ENCODE data around the gene ROBO1.

ROBO1 gene

DNA sequence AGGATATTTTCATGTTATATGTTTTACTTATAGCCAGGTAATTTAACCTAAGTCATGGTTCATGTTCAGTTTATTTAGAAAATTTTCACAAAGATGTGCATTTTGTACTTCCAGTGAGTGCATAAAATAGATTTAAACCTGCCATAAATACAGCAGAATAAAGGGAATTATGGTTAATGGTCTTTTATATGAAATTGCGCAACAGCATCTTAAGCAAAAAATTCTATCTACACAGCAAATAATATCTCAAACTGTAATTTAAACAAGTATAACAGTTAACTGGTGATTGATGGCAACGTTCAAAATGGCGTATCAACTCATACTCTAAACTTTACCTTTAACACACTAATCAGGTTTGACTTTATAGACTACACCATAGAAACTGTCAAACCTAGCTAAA, 97.6 kb downstream of the ROBO1 start:
- no peak for DNase-seq (ENCODE audit: low spot score)

DNA sequence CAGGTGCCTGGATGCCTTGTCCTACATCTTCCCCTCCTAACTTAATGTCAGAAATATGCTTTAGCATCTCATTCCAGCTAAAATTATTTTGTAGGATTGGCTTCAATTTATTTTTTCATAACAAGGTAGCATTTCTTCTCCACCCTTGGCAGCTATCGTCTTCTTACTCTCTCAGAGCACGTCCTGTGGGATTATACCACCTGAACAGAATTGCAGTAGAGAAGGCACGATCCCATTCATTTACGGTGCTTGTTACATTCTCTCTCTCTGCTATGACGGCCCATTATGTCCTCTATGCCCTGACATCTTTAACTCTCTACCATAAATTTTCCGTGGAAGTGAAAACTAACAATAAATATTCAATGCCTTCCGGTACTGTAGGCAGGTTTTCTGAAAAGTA, 103.3 kb downstream of the ROBO1 start:
- DNase-seq (ENCODE audit: low spot score): no peak

DNA sequence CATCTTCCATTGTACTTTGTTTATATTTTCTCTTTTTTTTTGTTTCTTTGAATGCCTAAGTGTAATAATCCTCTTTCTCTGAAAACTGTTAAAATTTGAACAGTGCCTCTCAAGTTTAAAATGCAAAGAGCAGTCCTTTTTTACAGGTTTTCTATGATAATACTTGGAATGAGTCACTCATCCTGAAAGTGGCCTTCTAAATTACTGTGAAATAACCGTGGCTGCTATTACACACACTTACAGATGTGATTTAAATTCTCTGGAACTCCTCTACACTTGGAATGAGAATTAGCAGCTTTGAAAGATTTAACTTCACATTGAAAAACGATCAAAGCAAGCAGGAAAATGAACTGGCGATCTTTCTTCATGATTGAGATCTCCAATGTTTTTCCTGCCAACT, 105.9 kb downstream of the ROBO1 start:
- no peak for DNase-seq (ENCODE audit: low spot score)

DNA sequence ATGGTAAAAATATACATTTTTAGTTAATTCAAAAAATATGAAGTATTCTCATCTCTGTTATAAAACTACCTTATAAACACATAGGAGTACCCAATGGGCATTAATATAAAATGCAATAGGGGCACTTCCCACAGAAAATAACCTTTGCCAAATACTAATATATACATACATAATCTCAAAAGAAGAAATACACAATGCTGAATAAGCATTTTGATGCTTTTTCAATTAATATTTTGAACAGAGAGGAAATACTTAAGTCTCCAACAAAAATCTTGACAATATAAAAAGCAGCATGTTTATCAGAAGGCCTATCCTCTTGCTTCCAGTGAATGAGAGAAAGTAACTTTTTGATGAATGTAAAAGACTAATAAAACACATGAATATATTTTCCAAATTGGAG, 110.7 kb downstream of the ROBO1 start:
- DNase-seq (ENCODE audit: low spot score): no peak

DNA sequence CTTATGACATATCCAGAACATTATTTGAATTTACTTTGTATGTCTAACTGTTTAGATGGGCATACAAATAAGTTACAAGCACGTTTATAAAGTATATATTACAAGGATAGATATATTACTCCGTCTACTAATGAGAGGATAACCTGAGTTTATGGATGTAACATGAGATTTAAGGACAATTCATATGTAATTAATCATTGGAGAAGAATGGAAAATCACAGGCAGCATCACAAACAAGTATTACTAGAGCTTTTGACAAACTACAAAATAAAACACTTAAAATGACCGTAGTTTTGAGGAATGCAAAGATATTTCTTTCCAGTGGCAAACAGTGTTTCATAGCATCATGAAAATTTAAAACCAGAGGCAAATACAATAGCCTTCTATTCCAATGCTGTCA, 113.8 kb downstream of the ROBO1 start:
- no peak for DNase-seq (ENCODE audit: low spot score)

DNA sequence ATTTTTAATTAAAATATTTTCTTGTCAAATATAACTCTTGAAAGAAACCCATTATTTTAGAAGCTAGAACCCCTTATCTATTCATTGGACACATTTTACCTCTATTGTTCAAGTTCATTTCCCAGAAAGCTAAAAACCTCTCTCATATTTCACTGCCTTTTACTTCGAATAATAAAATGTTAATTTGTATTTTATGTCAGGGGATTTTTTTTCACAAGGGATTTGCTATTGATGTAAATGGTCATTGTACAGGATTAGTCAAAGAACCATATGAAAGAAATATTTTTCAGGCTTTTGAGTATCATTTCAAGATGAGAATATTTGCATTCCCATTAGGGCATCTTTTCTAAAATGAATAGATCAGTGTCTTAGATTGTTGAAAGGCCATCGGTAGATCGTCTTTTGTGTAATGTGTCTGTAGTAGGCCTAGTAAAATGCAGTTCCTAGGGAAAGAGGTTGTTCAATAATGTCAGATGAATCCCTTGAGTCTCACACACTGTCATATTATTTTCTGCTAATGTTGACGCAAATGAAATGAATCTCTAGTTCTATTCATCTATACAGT, 114.5 kb downstream of the ROBO1 start:
- no peak for DNase-seq (ENCODE audit: low spot score)

- DNase-seq (ENCODE audit: low spot score): no peak
These were observed 116.2 kb downstream of the ROBO1 start for GRCh38 chr3:79651536-79652065.

DNA sequence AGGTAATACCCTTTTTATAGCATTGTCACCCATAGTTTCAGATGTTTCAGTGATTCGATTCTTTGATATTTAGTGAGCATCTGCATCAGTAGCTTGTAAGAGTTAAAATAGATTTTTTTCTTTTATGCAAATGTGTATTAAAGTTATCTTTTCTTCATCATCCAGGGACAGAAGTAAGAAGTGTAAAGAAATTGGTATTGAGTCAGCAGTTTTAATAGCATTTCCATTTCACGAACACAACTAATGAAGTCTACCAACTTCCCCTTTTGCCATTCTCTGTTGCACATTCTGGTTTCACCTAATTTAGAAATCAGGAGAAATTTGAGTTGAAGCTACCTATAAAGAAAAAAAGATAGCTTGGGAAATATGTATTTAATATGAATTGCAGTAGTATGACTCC, 127.9 kb downstream of the ROBO1 start:
- DNase-seq (ENCODE audit: low spot score): no peak

- no peak for DNase-seq (ENCODE audit: low spot score)
These were observed 131.4 kb downstream of the ROBO1 start for GRCh38 chr3:79636372-79636771.

GRCh38 chr3:79632842-79633241, 135.0 kb downstream of the ROBO1 start:
- no peak for DNase-seq (ENCODE audit: low spot score)

GRCh38 chr3:79618883-79619282, 148.9 kb downstream of the ROBO1 start:
- no peak for DNase-seq (ENCODE audit: low spot score)

DNA sequence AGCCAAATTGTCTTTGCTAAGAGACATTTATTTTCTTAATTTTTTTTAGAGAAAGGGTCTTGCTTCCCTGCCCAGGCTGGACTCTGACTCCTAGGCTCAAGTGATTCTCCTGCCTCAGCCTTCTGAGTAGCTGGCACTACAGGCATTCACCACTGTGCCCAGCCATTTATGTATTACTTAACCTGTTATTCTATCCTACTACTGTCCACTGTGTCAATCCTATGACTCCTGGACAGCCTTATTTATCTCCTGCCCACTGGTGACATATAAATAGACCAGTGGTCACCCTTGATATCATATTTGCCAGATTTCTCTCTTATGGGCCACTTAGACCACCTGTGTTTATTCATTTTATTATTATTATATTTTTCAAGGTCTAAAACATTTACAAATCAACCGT, 161.4 kb downstream of the ROBO1 start:
- no peak for DNase-seq (ENCODE audit: low spot score)

- no peak for DNase-seq (ENCODE audit: low spot score)
These were observed 163.1 kb downstream of the ROBO1 start for GRCh38 chr3:79604681-79605080.

DNA sequence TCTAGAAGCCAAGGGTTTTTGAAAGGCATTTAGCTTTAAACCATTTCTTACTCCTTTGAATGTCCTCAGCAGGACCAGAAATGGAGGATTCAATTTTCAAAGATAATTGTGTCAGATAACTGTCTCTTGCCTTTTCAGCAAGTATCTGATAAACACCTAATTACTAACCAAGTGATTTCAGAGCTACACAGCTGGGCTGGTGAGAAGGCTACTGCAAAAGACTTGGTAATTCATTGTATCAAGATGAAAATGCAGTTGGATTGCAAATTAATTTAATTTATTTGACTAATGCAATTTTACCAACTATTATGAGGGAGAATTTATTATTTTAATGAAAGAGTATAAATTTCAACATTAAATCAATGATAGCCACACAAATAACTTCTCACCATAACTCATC, 165.4 kb downstream of the ROBO1 start:
- no peak for DNase-seq (ENCODE audit: low spot score)

- DNase-seq (ENCODE audit: low spot score): no peak
These were observed 169.2 kb downstream of the ROBO1 start for GRCh38 chr3:79598594-79598993.

DNA sequence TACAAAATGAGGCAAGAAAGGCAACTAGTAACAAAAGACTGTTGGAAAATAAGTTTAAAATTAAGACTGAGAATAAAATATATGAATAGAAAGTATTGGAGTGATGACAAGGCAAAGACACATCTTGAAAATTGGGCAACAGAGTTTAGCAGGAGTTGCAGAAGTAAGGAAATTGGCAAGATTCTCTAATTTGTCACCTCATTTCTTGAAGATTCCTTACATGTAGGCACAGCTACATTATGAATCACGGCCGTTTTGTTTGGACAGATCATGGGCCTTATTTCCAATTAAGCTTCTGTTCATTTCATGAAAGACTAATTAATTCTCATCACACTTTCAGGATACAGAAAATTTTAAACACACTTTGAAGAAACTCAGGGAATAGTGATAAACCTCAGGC, 170.1 kb downstream of the ROBO1 start:
- DNase-seq (ENCODE audit: low spot score): no peak

GRCh38 chr3:79587150-79587549, 180.6 kb downstream of the ROBO1 start:
- DNase-seq (ENCODE audit: low spot score): no peak

GRCh38 chr3:79586232-79586631, 181.6 kb downstream of the ROBO1 start:
- no peak for DNase-seq (ENCODE audit: low spot score)

DNA sequence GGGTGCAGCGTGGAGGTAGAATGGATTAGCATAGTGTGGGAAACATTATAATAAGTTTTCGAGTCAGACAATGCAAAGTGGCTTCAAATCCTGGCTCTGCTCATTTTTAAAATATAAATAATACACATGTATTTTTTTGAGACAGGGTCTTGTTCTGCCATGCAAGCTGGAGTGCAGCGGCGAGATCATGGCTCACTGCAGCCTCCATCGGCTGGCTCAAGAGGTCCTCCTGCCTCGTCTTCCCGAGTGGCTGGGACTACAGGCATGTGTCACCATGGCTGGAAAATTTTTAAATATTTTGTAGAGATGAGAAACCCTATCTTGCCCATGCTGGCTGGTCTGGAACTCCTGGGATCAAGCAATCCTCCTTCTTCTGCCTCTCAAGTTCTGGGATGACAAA, 194.9 kb downstream of the ROBO1 start:
- no peak for DNase-seq (ENCODE audit: low spot score)

- no peak for DNase-seq (ENCODE audit: low spot score)
These were observed 198.9 kb downstream of the ROBO1 start for GRCh38 chr3:79568938-79569337.

DNA sequence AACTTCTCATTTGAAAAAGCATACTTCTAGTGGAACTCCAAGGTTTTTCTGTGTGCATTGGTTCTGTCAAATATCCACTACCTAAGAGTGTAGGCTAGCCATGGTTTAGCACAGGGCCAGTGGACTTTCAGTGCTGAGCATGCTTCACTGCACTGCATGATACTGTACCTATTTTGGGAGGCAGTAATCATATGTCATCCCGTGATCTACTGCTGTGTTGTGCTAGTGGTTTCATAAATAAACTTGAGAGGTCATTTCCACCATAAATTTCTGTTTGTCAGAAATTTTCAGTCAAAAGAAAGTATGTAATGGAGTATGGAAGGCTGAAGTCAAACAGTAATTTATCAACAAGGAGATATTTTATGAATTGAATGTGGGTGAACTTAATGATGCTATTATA, 203.6 kb downstream of the ROBO1 start:
- DNase-seq (ENCODE audit: low spot score): no peak

DNA sequence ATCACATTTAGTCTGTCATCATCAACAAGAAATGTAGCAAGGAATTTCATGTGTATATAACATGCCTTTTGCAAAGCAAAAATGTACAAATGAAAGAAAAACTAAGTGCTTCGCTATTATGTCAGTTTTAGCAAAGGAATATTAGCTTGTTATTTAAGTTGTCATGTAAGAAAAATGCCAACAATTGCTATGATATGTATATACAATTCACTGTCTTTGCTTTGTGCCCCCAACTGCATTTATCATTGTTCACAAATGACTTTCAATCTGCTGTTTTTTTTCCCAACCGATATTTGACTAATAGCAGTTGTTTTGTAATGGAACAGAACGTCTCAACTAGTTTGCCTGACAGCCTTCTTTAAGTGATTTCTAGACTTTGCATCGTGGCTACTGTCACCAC, 207.1 kb downstream of the ROBO1 start:
- DNase-seq (ENCODE audit: low spot score): no peak

GRCh38 chr3:79558943-79559342, 208.9 kb downstream of the ROBO1 start:
- no peak for DNase-seq (ENCODE audit: low spot score)

GRCh38 chr3:79555655-79556054, 212.1 kb downstream of the ROBO1 start:
- no peak for DNase-seq (ENCODE audit: low spot score)

GRCh38 chr3:79551997-79552396, 215.8 kb downstream of the ROBO1 start:
- DNase-seq (ENCODE audit: low spot score): no peak

All from RKO (cell line).